HUES64 (cell line): Measurements from ENCODE around the gene DENND5A.
A peak's percentile ranks its signal among the peaks of the same experiment; 100 is the strongest.
"Not testable (repeated sequence)": the region's sequence is repeated elsewhere in the genome, so short reads cannot be mapped to it uniquely, and the experiment has no call there.

Source experiments
- H3K27ac ChIP-seq: 2 replicates; pipeline ENCODE4 v1.7.0; 2013; ENCODE audit warnings: low read depth, low read length, inconsistent platforms
- H3K27me3 ChIP-seq: 2 replicates; pipeline ENCODE4 v1.6.1; 2013; ENCODE audit warnings: mild to moderate bottlenecking, low read length; ENCODE audit not compliant: insufficient read depth
- H3K36me3 ChIP-seq: 2 replicates; pipeline ENCODE4 v1.6.1; 2013; ENCODE audit warnings: mild to moderate bottlenecking, low read length; ENCODE audit not compliant: insufficient read depth
- H3K4me1 ChIP-seq: 2 replicates; pipeline ENCODE4 v1.6.1; 2013; ENCODE audit warnings: mild to moderate bottlenecking, low read length, moderate library complexity; ENCODE audit not compliant: insufficient read depth
- H3K4me3 ChIP-seq: 2 replicates; pipeline ENCODE4 v1.5.1; 2013; ENCODE audit warnings: mild to moderate bottlenecking, low read length, moderate library complexity
- H3K9ac ChIP-seq: 2 replicates; pipeline ENCODE4 v1.6.1; 2013; ENCODE audit warnings: mild to moderate bottlenecking, low read depth, low read length
- H3K9me3 ChIP-seq: 2 replicates; pipeline ENCODE4 v1.6.1; 2013; ENCODE audit warnings: low read depth, low read length; ENCODE audit not compliant: insufficient read depth
- WGBS: fragments of 150-250, 120-280 bp; methylation state at CpG from one replicate; pipeline ENCODE4 v1.1.7; 2013; ENCODE audit warnings: missing lambda C conversion rate; 5-methylcytosine and 5-hydroxymethylcytosine counted together

Gene DENND5A

GRCh38 chr11:9263840-9264315 is 1.3 kb downstream of the DENND5A start:
- H3K4me3 ChIP-seq = peak overlapping the region; percentile 86
- no peaks in the 10 kb centered on the region for H3K27me3 ChIP-seq
- 30% methylated on average over 8 of the region's 9 CpGs for WGBS
- no peaks in the 10 kb centered on the region for H3K36me3 ChIP-seq
- peak overlapping the region; percentile 87 for H3K9ac ChIP-seq
- no peaks in the 10 kb centered on the region for H3K9me3 ChIP-seq
- H3K27ac ChIP-seq = no peak overlapping the region
- peaks cover 10% of the 10 kb centered on the region; the same call in 1 of the 2 replicates for H3K4me1 ChIP-seq

GRCh38 chr11:9260838-9261146 is 4.4 kb downstream of the DENND5A start:
- not testable (repeated sequence) for H3K9me3 ChIP-seq, H3K27ac ChIP-seq, H3K4me1 ChIP-seq, H3K4me3 ChIP-seq, H3K9ac ChIP-seq, H3K36me3 ChIP-seq, H3K27me3 ChIP-seq
- 100% methylated on average over 1 of the region's 2 CpGs for WGBS

GRCh38 chr11:9259981-9260837 is 4.9 kb downstream of the DENND5A start:
- H3K27me3 ChIP-seq = no peaks in the 10 kb centered on the region
- no peaks in the 10 kb centered on the region for H3K4me1 ChIP-seq
- no peak overlapping the region for H3K9ac ChIP-seq
- H3K36me3 ChIP-seq = peaks cover 7% of the 10 kb centered on the region
- H3K4me3 ChIP-seq = no peak overlapping the region
- 90% methylated on average over 4 of the region's 4 CpGs for WGBS
- H3K27ac ChIP-seq = no peak overlapping the region
- H3K9me3 ChIP-seq = no peaks in the 10 kb centered on the region

- H3K4me1 ChIP-seq, H3K9me3 ChIP-seq, H3K9ac ChIP-seq, H3K27ac ChIP-seq, H3K27me3 ChIP-seq, H3K4me3 ChIP-seq, H3K36me3 ChIP-seq: not testable (repeated sequence)
- 91% methylated on average over 3 of the region's 4 CpGs for WGBS
These were observed 6.9 kb downstream of the DENND5A start for GRCh38 chr11:9258279-9258678.

- H3K4me3 ChIP-seq = no peak overlapping the region
- H3K27ac ChIP-seq = no peak overlapping the region
- H3K4me1 ChIP-seq = peaks cover 4% of the 10 kb centered on the region; the same call in 1 of the 2 replicates
- 96% methylated on average over 2 of the region's 3 CpGs for WGBS
- H3K36me3 ChIP-seq = peaks cover 9% of the 10 kb centered on the region
- no peaks in the 10 kb centered on the region for H3K9me3 ChIP-seq
- H3K9ac ChIP-seq = no peak overlapping the region
- no peaks in the 10 kb centered on the region for H3K27me3 ChIP-seq
These were observed 10.7 kb downstream of the DENND5A start for GRCh38 chr11:9254416-9254815.

- H3K9me3 ChIP-seq = no peaks in the 10 kb centered on the region
- peaks cover 4% of the 10 kb centered on the region; the same call in 1 of the 2 replicates for H3K36me3 ChIP-seq
- H3K9ac ChIP-seq = no peak overlapping the region
- 94% methylated on average over 3 of the region's 3 CpGs for WGBS
- H3K27ac ChIP-seq = no peak overlapping the region
- no peaks in the 10 kb centered on the region for H3K27me3 ChIP-seq
- H3K4me1 ChIP-seq = peaks cover 4% of the 10 kb centered on the region; the same call in 1 of the 2 replicates
- H3K4me3 ChIP-seq = no peak overlapping the region
These were observed 12.1 kb downstream of the DENND5A start for GRCh38 chr11:9253086-9253485.

- Histone ChIP-seq H3K36me3 (peaks cover 4% of the 10 kb centered on the region; the same call in 1 of the 2 replicates), H3K9me3 (no peaks in the 10 kb centered on the region), H3K4me1 (peaks cover 4% of the 10 kb centered on the region; the same call in 1 of the 2 replicates), H3K4me3 (no peak overlapping the region), H3K27ac (no peak overlapping the region), H3K27me3 (no peaks in the 10 kb centered on the region), H3K9ac (no peak overlapping the region)
- 95% methylated on average over 3 of the region's 3 CpGs for WGBS
These were observed 13.8 kb downstream of the DENND5A start for GRCh38 chr11:9251311-9251710.

- Histone ChIP-seq H3K9me3 (no peaks in the 10 kb centered on the region), H3K9ac (no peak overlapping the region), H3K27ac (no peak overlapping the region), H3K27me3 (no peaks in the 10 kb centered on the region), H3K36me3 (peaks cover 2% of the 10 kb centered on the region; the same call in 1 of the 2 replicates), H3K4me3 (no peak overlapping the region), H3K4me1 (peaks cover 4% of the 10 kb centered on the region; the same call in 1 of the 2 replicates)
- 79% methylated on average over 2 of the region's 2 CpGs for WGBS
These were observed 15.0 kb downstream of the DENND5A start for GRCh38 chr11:9250139-9250582.

GRCh38 chr11:9249252-9249651 is 15.9 kb downstream of the DENND5A start:
- H3K9me3 ChIP-seq = no peaks in the 10 kb centered on the region
- no peak overlapping the region for H3K4me3 ChIP-seq
- no peaks in the 10 kb centered on the region for H3K36me3 ChIP-seq
- no peaks in the 10 kb centered on the region for H3K27me3 ChIP-seq
- WGBS = 94% methylated on average over 7 of the region's 7 CpGs
- no peak overlapping the region for H3K9ac ChIP-seq
- H3K27ac ChIP-seq = no peak overlapping the region
- peaks cover 4% of the 10 kb centered on the region; the same call in 1 of the 2 replicates for H3K4me1 ChIP-seq

- Histone ChIP-seq H3K9ac (no peak overlapping the region), H3K27me3 (no peaks in the 10 kb centered on the region), H3K9me3 (no peaks in the 10 kb centered on the region), H3K4me1 (peaks cover 4% of the 10 kb centered on the region; the same call in 1 of the 2 replicates), H3K4me3 (no peak overlapping the region), H3K36me3 (no peaks in the 10 kb centered on the region), H3K27ac (no peak overlapping the region)
- 96% methylated on average over 3 of the region's 3 CpGs for WGBS
These were observed 17.3 kb downstream of the DENND5A start for GRCh38 chr11:9247863-9248262.

GRCh38 chr11:9236242-9236641 is 28.9 kb downstream of the DENND5A start:
- H3K27me3 ChIP-seq, H3K27ac ChIP-seq, H3K9me3 ChIP-seq, H3K9ac ChIP-seq, H3K36me3 ChIP-seq, H3K4me3 ChIP-seq: not testable (repeated sequence)
- H3K4me1 ChIP-seq = peaks cover 12% of the 10 kb centered on the region
- WGBS = 96% methylated on average over 9 of the region's 10 CpGs
